GM12878 (cell line): ENCODE measurements around the gene PTCH2. TPM values are rescaled to one million over a fixed set of nuclear protein-coding genes. Genes with fewer than 3 reads are reported as not detected.

Source experiments
- ATAC-seq: fragments of 200-7000 bp; cut with Tn5 transposase; 3 replicates; pipeline ENCODE4 v1.9.1; 2020; ENCODE audit warnings: mild to moderate bottlenecking, moderate library complexity
- BruUV-seq: library from RNA; stranded (reverse); fragments of 400-500 nt; replicated peaks from 2 replicates; lab custom pipeline; 2021; lab: Mats Ljungman, UMichigan
- CTCF ChIA-PET: fragments of 300-600 bp; sonication (Branson Sonifier 250); formaldehyde crosslinking; extraction: SDS; loops from one replicate; lab custom pipeline; 2021; ENCODE audit warnings: inconsistent platforms; lab: Yijun Ruan, JAX
- POLR2A ChIA-PET: fragments of 350-600 bp; formaldehyde crosslinking; extraction: SDS; loops from one replicate; lab custom pipeline; 2021; ENCODE audit warnings: inconsistent platforms; lab: Charles Lee
- RAD21 ChIA-PET: fragments of 300-600 bp; sonication (Branson Sonifier 250); formaldehyde crosslinking; loops from one replicate; lab custom pipeline; 2023; ENCODE audit warnings: antibody characterized with exemption; ENCODE audit not compliant: unreplicated experiment; lab: Charles Lee
- SMC1A ChIA-PET: fragments of 300-600 bp; sonication (Branson Sonifier 250); formaldehyde crosslinking; loops from one replicate; lab custom pipeline; 2023; ENCODE audit not compliant: unreplicated experiment, uncharacterized antibody; lab: Charles Lee
- DNase-seq: peaks from one replicate; pipeline ENCODE4 v3.0.0-alpha.2; 2011; ENCODE audit warnings: low read depth, low spot score
- FAIRE-seq: peaks from 3 replicates; lab custom pipeline; 2011; peaks lifted over from hg19 to GRCh38; lab: Jason Lieb, UNC
- H2AFZ ChIP-seq: 2 replicates; pipeline ENCODE4 v1.6.0; 2011; ENCODE audit warnings: low read depth, low read length, control low read depth; ENCODE audit not compliant: control insufficient read depth
- H3K27ac ChIP-seq: 2 replicates; pipeline ENCODE4 v1.5.1; 2011; ENCODE audit warnings: control low read depth; ENCODE audit not compliant: control insufficient read depth, insufficient read depth
- H3K27me3 ChIP-seq, 2 experiments: replicated peaks in 1 of 2; 2 replicates each; pipeline versions ENCODE4 v1.6.0 to v1.6.1; 2011; ENCODE audit warnings: low read length in 1 of 2; ENCODE audit not compliant: control insufficient read depth in 2 of 2, insufficient read depth in 2 of 2
- H3K36me3 ChIP-seq, 2 experiments: 2 replicates each; pipeline ENCODE4 v1.5.1; 2011; ENCODE audit warnings: low read length in 1 of 2; ENCODE audit not compliant: control insufficient read depth in 2 of 2, insufficient read depth in 2 of 2
- H3K4me1 ChIP-seq: 2 replicates; pipeline ENCODE4 v1.6.1; 2011; ENCODE audit warnings: mild to moderate bottlenecking, low read length, moderate library complexity, mixed read lengths; ENCODE audit not compliant: control insufficient read depth, insufficient read depth
- H3K4me2 ChIP-seq: 2 replicates; pipeline ENCODE4 v1.6.0; 2011; ENCODE audit warnings: control low read depth; ENCODE audit not compliant: control insufficient read depth, insufficient read depth
- H3K4me3 ChIP-seq: fragments of 200-600 bp; sonication (generic); 2 replicates; pipeline ENCODE4 v1.5.1; 2016
- H3K79me2 ChIP-seq: 2 replicates; pipeline ENCODE4 v1.6.0; 2011; ENCODE audit warnings: low read length; ENCODE audit not compliant: control insufficient read depth, insufficient read depth
- H3K9ac ChIP-seq: 2 replicates; pipeline ENCODE4 v1.8.0; 2011; ENCODE audit warnings: low read length, control low read depth, mixed read lengths; ENCODE audit not compliant: control insufficient read depth, insufficient read depth
- H3K9me3 ChIP-seq: replicated peaks from 3 replicates; pipeline ENCODE4 v1.5.1; 2011; ENCODE audit warnings: mild to moderate bottlenecking, low read length; ENCODE audit not compliant: control insufficient read depth, insufficient read depth
- H4K20me1 ChIP-seq: 2 replicates; pipeline ENCODE4 v1.6.0; 2011; ENCODE audit not compliant: control insufficient read depth, insufficient read depth
- BRCA1 ChIP-seq: IDR thresholded peaks from 2 replicates; pipeline ENCODE4 v1.6.1; 2011; ENCODE audit warnings: low read depth, low read length, improper control_type of control experiment
- ETV6 ChIP-seq, 2 experiments: fragments of 450-650 bp in 1 of 2; IDR thresholded peaks in 1 of 2; conservative IDR thresholded peaks in 1 of 2; 2 replicates each; pipeline ENCODE4 v1.6.1; 2014; ENCODE audit warnings: antibody characterized with exemption in 1 of 2, borderline replicate concordance in 1 of 2, low read depth in 1 of 2, mild to moderate bottlenecking in 1 of 2, moderate library complexity in 1 of 2
- GABPA ChIP-seq: IDR thresholded peaks from 2 replicates; pipeline ENCODE4 v1.6.1; 2014; ENCODE audit warnings: antibody characterized with exemption, low read depth, mild to moderate bottlenecking, inconsistent platforms
- KLF5 ChIP-seq: fragments of 450-650 bp; IDR thresholded peaks from 2 replicates; pipeline ENCODE4 v1.6.1; 2014; ENCODE audit warnings: mild to moderate bottlenecking; ENCODE audit not compliant: partially characterized antibody
- MEF2B ChIP-seq: fragments of 450-650 bp; IDR thresholded peaks from 2 replicates; pipeline ENCODE4 v1.6.1; 2018; ENCODE audit warnings: mild to moderate bottlenecking, moderate library complexity; ENCODE audit not compliant: partially characterized antibody, poor library complexity, severe bottlenecking
- MYC ChIP-seq: IDR thresholded peaks from 2 replicates; pipeline ENCODE4 v1.6.1; 2011; ENCODE audit warnings: mild to moderate bottlenecking, low read length, moderate library complexity, inconsistent platforms; ENCODE audit not compliant: insufficient read depth, insufficient replicate concordance, insufficient read length, severe bottlenecking
- NRF1 ChIP-seq: conservative IDR thresholded peaks from 2 replicates; pipeline ENCODE4 v1.6.1; 2011; ENCODE audit warnings: mild to moderate bottlenecking, low read depth, low read length, improper control_type of control experiment
- SIX5 ChIP-seq: IDR thresholded peaks from 2 replicates; pipeline ENCODE4 v1.6.1; 2011; ENCODE audit warnings: mild to moderate bottlenecking, low read depth, low read length, moderate library complexity; ENCODE audit not compliant: severe bottlenecking
- SMAD1 ChIP-seq: fragments of 450-650 bp; IDR thresholded peaks from 2 replicates; pipeline ENCODE4 v1.6.1; 2018; ENCODE audit warnings: mild to moderate bottlenecking, low read depth; ENCODE audit not compliant: partially characterized antibody
- TCF3 ChIP-seq: IDR thresholded peaks from 2 replicates; pipeline ENCODE4 v1.6.1; 2012; ENCODE audit warnings: low read depth, mild to moderate bottlenecking, low read length, borderline replicate concordance; ENCODE audit not compliant: insufficient read depth
- ZBTB11 ChIP-seq: fragments of 450-650 bp; formaldehyde crosslinking; IDR thresholded peaks from 2 replicates; pipeline ENCODE4 v1.5.0; 2022; ENCODE audit warnings: mild to moderate bottlenecking, missing genetic modification characterization
- ZBTB40 ChIP-seq: fragments of 450-650 bp; IDR thresholded peaks from 2 replicates; pipeline ENCODE4 v1.6.1; 2016; ENCODE audit warnings: mild to moderate bottlenecking, moderate library complexity, borderline replicate concordance
- WGBS: methylation state at CpG from one replicate; pipeline ENCODE4 v1.1.6; 2016; ENCODE audit warnings: low lambda C conversion rate; ENCODE audit not compliant: insufficient replicate concordance, insufficient coverage; ENCODE audit errors: missing lambda C conversion rate; 5-methylcytosine and 5-hydroxymethylcytosine counted together
- in situ Hi-C: fragments of 300-500 bp; cut with MboI; formaldehyde crosslinking; loops from 9 replicates; pipeline ENCODE4 v1.14.3; 2018; ENCODE audit warnings: mixed read lengths
- intact Hi-C: fragments of 100-400 bp; cut with micrococcal nuclease; formaldehyde crosslinking; loops from one replicate; pipeline ENCODE4 v1.14.2; 2022; ENCODE audit not compliant: unreplicated experiment
- polyA plus RNA-seq, 11 experiments: library from polyadenylated mRNA; depleted of rRNA in 4 of 11; unstranded in 6 of 11; stranded (reverse) in 5 of 11; fragments of >200 nt; fragmentation: Nextera tagmentation in 4 of 11; fragmentation: Illumina TruSeq in 1 of 11; extraction: Ambion mirVana in 4 of 11; extraction: Trizol in 1 of 11; gene quantifications; 1 replicate in 1 of 11; 2 replicates in 10 of 11; pipeline versions ENCODE4 v1.2.1 to v1.2.3, GENCODE V29; 2011 to 2016; ENCODE audit warnings: inconsistent platforms in 2 of 11, missing spikeins in 2 of 11, low read depth in 1 of 11
- total RNA-seq, 4 experiments: library from RNA; depleted of rRNA in 3 of 4; stranded (reverse); fragments of >200 nt in 3 of 4; fragmentation: Illumina TruSeq in 1 of 4; extraction: Trizol in 1 of 4; gene quantifications; 2 replicates each; pipeline versions ENCODE4 v1.2.1 to v1.2.3, GENCODE V29; 2013 to 2021

The PTCH2 gene
- total and polyA plus RNA-seq, 10 of the 15 experiments (the other 5 are each of a cell fraction or from before 2014, with no cell fraction given), result 0.03 to 8.4 (median 0.10) TPM

DNA sequence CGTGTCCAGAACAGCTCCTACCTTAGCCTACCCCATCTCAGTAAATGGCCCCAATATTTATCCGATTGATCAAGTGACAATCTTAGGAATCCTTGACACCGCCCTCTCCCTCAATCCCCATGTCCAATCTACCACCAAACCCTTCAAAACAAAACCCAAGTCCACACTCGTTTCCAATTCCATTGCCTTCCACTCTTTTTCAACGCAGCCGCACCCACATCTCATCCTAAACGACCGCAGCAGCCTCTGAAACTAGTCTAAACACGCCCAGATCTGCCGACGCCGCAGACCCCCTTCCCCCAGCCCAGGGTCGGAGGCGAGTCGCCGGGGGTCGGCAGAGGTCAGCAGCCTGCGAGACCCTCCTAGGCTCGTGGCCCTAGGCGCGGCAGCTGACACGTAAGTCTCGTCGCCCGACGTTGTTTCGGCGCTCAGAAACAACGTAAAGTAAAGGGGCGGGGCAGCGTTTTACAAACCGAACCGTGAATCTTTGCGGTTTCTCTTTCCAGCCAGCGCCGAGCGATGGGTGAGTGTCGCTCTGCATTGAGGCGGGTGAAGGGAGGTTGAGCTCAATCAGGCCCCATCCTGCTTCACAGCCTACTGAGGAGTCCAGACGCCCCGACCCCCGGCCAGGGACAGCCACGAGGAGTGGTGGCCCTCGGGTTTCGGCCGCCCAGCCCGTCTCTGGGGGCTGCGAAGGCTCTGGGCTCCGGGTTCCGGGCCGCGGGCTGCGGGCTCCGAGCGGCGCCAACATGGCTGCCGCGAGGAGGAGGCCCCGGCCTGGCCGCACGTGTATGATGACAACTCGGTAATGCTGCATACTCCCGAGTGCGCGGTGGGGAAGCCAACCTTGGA lies 67.7 kb downstream of the PTCH2 start, which contains the start of gene RPS8:
Gene RPS8 (plus strand): TSS at position 463 of the 852 bp plus-strand sequence. CDS start 57 bp downstream, at position 520.
- ChIA-PET SMC1A (interaction anchor here (0.7 to 2.3 kb wide), 11 partner anchors 11 to 68 kb away, joined by 3 to 12 read pairs (median 3); partner anchors contain the start of genes PLK3 and RNU5D-1), RAD21 (interaction anchor here (0.7 to 2.1 kb wide), 12 partner anchors 9 to 528 kb away, joined by 3 to 7 read pairs (median 4); partner anchors contain the start of genes HECTD3, PLK3 and UROD), POLR2A (interaction anchor here (0.6 to 2.7 kb wide), 25 partner anchors 9 to 808 kb away, joined by 3 to 29 read pairs (median 5); partner anchors contain the start of genes BEST4, BTBD19, PLK3 and RNU5D-1), CTCF (interaction anchor here (0.5 to 4.0 kb wide), 13 partner anchors 8 to 239 kb away, joined by 3 to 39 read pairs (median 5); partner anchors contain the start of genes PLK3 and RNU5D-1)
- H3K79me2 ChIP-seq, result peaks cover 43% of the 10 kb centered on the region
- FAIRE-seq, result peak; percentile 54
- intact Hi-C loops (loop anchor here (5.0 kb wide), 1 partner anchor 42 kb away; no protein-coding TSS in a partner anchor), in situ Hi-C loops (no loop called here)
- H3K36me3 ChIP-seq, result peaks cover 8 to 19% of the 10 kb centered on the region in 2 experiments
- peaks cover 13% of the 10 kb centered on the region for H3K4me1 ChIP-seq
- H4K20me1 ChIP-seq, result peaks cover 12% of the 10 kb centered on the region
- WGBS, result under 1% methylated on average over 65 of the region's 65 CpGs
- H3K4me3 ChIP-seq, result peak within 1 kb of the TSS; percentile 73
- no peaks in the 10 kb centered on the region for H3K27me3 ChIP-seq
- peak within 1 kb of the TSS; percentile 73 for H3K4me2 ChIP-seq
- H3K9me3 ChIP-seq, result no peaks in the 10 kb centered on the region
- BruUV-seq, result TSS peak; percentile 99
- DNase-seq, result peak; percentile 74
- peak within 1 kb of the TSS; percentile 73 for H2AFZ ChIP-seq
- peak within 1 kb of the TSS; percentile 92 for H3K27ac ChIP-seq
- peak; percentile 81 for ATAC-seq
- peak within 1 kb of the TSS; percentile 99 for H3K9ac ChIP-seq
- TF ChIP-seq SIX5 (peak; percentile 42), MYC (peak; percentile 83), GABPA (no peak), ZBTB40 (peak; percentile 33; the same call in 1 of the 2 replicates), SMAD1 (peak; percentile 79), ETV6 (conservative IDR thresholded peaks at IDR 0.05 in 1 of 2, IDR thresholded peaks at IDR 0.05 in 1 of 2; ENCODE audit: borderline replicate concordance in 1 of 2, low read depth in 1 of 2) (no peak), KLF5 (peak; percentile 87), BRCA1 (no peak), MEF2B (peak; percentile 68), NRF1 (no peak), ZBTB11 (no peak), TCF3 (peak; percentile 82; the same call in 1 of the 2 replicates)
